ENCODE data around the gene MON1A. TPM values are rescaled to one million over a fixed set of nuclear protein-coding genes. Genes with fewer than 3 reads are reported as not detected.
A peak's percentile ranks its signal among the peaks of the same experiment; 100 is the strongest.

The MON1A gene
- total and polyA plus RNA-seq, 2 of the 8 experiments (the other 6 are each of a cell fraction or from before 2014, with no cell fraction given): 10.3 to 14.1 TPM

GRCh38 chr3:49902511-49903345, 26.9 kb downstream of the MON1A start:
- Histone ChIP-seq H2BK120ac (replicated peaks; ENCODE audit: low read depth, low read length) (no peak overlapping the region), H3K36me3 (ENCODE audit: control insufficient read depth in 2 of 4, insufficient read depth in 4 of 4, low read length in 3 of 4) (no peaks in the 10 kb centered on the region), H3K79me2 (ENCODE audit: control insufficient read depth in 1 of 2, insufficient read depth in 2 of 2, low read length in 2 of 2) (no peaks in the 10 kb centered on the region), H4K5ac (ENCODE audit: insufficient read length, low read depth, low read length) (no peak overlapping the region), H2BK12ac (ENCODE audit: low read depth, low read length) (peak overlapping the region; percentile 71; the same call in 1 of the 2 replicates), H3K4me3 (ENCODE audit: extremely low read depth in 1 of 4, insufficient read depth in 2 of 4, low read depth in 3 of 4, low read length in 4 of 4) (0 out of 8 replicates have a peak overlapping the region, but pooled peaks of 1 of the 4 experiments have one; percentile 49), H3K4ac (replicated peaks; ENCODE audit: insufficient read length, low read depth, low read length) (no peak overlapping the region), H3K9ac (replicated peaks in 1 of 4; ENCODE audit: extremely low read depth in 1 of 4, low read depth in 3 of 4, low read length in 3 of 4) (no peak overlapping the region), H3K18ac (ENCODE audit: extremely low read depth, low read length) (peak overlapping the region; percentile 40), H4K8ac (ENCODE audit: extremely low read depth, insufficient read depth, low read length) (peak overlapping the region; percentile 83; the same call in 1 of the 2 replicates), H2BK15ac (ENCODE audit: low read length) (no peak overlapping the region), H4K91ac (replicated peaks; ENCODE audit: insufficient read length, low read length) (peak overlapping the region; percentile 76), H2AFZ (ENCODE audit: low read length) (no peak overlapping the region), H3K9me3 (ENCODE audit: insufficient read depth in 2 of 2, low read depth in 1 of 2, low read length in 1 of 2) (no peaks in the 10 kb centered on the region), H2BK5ac (ENCODE audit: low read depth, low read length) (peak overlapping the region; percentile 32; the same call in 1 of the 2 replicates), H4K20me1 (replicated peaks in 1 of 2; ENCODE audit: control insufficient read depth in 1 of 2, insufficient read depth in 2 of 2, low read length in 2 of 2) (peaks cover 0 to 2% of the 10 kb centered on the region in 2 experiments), H3K56ac (replicated peaks; ENCODE audit: insufficient read length, low read depth, low read length) (no peak overlapping the region), H3K27me3 (replicated peaks in 1 of 4; ENCODE audit: control insufficient read depth in 3 of 4, extremely low read depth in 1 of 4, insufficient read depth in 3 of 4, low read length in 3 of 4) (peaks cover 0 to 3% (median 1%) of the 10 kb centered on the region in 4 experiments; a peak in 3 of 7 replicates), H2BK20ac (ENCODE audit: low read length) (peak overlapping the region; percentile 82; the same call in 1 of the 2 replicates), H3K23ac (ENCODE audit: insufficient read length) (no peak overlapping the region), H3K27ac (ENCODE audit: low read depth, low read length) (no peak overlapping the region), H3K23me2 (ENCODE audit: low read depth, low read length) (no peaks in the 10 kb centered on the region; the same call in 1 of the 2 replicates), H3K4me2 (ENCODE audit: insufficient read depth in 1 of 2, low read depth in 2 of 2, low read length in 2 of 2) (peak overlapping the region; percentile 46 to 68; a peak in 2 of 4 replicates), H3K4me1 (replicated peaks in 1 of 4; ENCODE audit: control insufficient read depth in 3 of 4, insufficient read depth in 4 of 4, low read length in 3 of 4) (peaks cover 0 to 21% (median 14%) of the 10 kb centered on the region in 4 experiments; a peak in 6 of 7 replicates), H3K79me1 (ENCODE audit: low read depth, low read length) (no peaks in the 10 kb centered on the region), H3K14ac (ENCODE audit: insufficient read length) (no peak overlapping the region), H2AK5ac (ENCODE audit: low read depth, low read length) (no peak overlapping the region)
- TF ChIP-seq RNF2 (IDR thresholded peaks at IDR 0.05; ENCODE audit: borderline replicate concordance, low read depth, low read length, missing control alignments, poor library complexity, severe bottlenecking) (no peak), CREB1 (IDR thresholded peaks at IDR 0.05) (no peak), YY1 (IDR thresholded peaks at IDR 0.05; ENCODE audit: low read depth, low read length) (no peak), POLR2A (IDR thresholded peaks at IDR 0.05; ENCODE audit: control extremely low read depth in 1 of 2, low read depth in 2 of 2, low read length in 2 of 2) (no peak), CBX5 (IDR thresholded peaks at IDR 0.05; ENCODE audit: low read depth, low read length) (no peak), RXRA (IDR thresholded peaks at IDR 0.05; ENCODE audit: insufficient read depth, low read depth, low read length) (no peak), NANOG (IDR thresholded peaks at IDR 0.05; ENCODE audit: insufficient read depth, low read depth, low read length, poor library complexity, severe bottlenecking) (no peak)
- CTCF ChIA-PET (ENCODE audit: partially characterized antibody): interaction anchor here (1.1 to 16.1 kb wide), 9 partner anchors 8 to 201 kb away, joined by 4 to 306 read pairs (median 28); partner anchors contain the start of genes CAMKV and INKA1
- 90% methylated on average over 38 of the region's 44 CpGs; no CpG with 5 or more reads in 1 of the 2 experiments for WGBS, 2 experiments (ENCODE audit: extremely low coverage in 1 of 2, insufficient coverage in 1 of 2, insufficient read length in 1 of 2, insufficient replicate concordance in 2 of 2, low coverage in 1 of 2, low lambda C conversion rate in 2 of 2, missing lambda C conversion rate in 1 of 2)
- POLR2A ChIA-PET (ENCODE audit: partially characterized antibody): interaction anchor here (0.6 to 5.1 kb wide), 13 partner anchors 7 to 474 kb away, joined by 3 to 23 read pairs (median 4); partner anchors contain the start of genes MON1A, NICN1 and RBM6
- DNase-seq (ENCODE audit: low read depth in 1 of 2, low spot score in 2 of 2) (no peak), FAIRE-seq (no peak)
